ENCODE measurements around the gene TPPP.
"Not testable (repeated sequence)": the region's sequence is repeated elsewhere in the genome, so short reads cannot be mapped to it uniquely, and the experiment has no call there.

DNA sequence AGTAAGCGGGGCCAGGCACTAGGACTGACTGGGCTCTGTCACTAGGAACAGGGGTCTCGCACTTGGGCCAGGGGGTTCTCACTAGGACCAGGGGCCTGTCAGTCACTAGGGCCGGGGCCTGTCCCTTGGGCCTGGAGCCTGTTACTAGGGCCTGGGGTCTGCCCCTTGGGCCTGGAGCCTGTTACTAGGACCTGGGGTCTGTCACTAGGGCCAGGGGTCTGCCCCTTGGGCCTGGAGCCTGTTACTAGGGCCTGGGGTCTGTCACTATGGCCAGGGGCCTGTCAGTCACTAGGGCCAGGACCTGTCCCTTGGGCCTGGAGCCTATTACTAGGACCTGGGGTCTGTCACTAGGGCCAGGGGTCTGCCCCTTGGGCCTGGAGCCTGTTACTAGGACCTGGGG lies 10.9 kb downstream of the TPPP start:
- TF ChIP-seq EZH2phosphoT487 (IDR thresholded peaks at IDR 0.05; ENCODE audit: insufficient read depth, low read depth); EZH2 (IDR thresholded peaks at IDR 0.05; ENCODE audit: insufficient read depth, poor library complexity, severe bottlenecking): not testable (repeated sequence)

Data from GM23248 (cell line).